ENCODE results near the gene MAGI2. TPM values are rescaled to one million over a fixed set of nuclear protein-coding genes. Genes with fewer than 3 reads are reported as not detected.

The MAGI2 gene
- total RNA-seq, 1 experiment from 2014 or later = 0.52 TPM

DNA sequence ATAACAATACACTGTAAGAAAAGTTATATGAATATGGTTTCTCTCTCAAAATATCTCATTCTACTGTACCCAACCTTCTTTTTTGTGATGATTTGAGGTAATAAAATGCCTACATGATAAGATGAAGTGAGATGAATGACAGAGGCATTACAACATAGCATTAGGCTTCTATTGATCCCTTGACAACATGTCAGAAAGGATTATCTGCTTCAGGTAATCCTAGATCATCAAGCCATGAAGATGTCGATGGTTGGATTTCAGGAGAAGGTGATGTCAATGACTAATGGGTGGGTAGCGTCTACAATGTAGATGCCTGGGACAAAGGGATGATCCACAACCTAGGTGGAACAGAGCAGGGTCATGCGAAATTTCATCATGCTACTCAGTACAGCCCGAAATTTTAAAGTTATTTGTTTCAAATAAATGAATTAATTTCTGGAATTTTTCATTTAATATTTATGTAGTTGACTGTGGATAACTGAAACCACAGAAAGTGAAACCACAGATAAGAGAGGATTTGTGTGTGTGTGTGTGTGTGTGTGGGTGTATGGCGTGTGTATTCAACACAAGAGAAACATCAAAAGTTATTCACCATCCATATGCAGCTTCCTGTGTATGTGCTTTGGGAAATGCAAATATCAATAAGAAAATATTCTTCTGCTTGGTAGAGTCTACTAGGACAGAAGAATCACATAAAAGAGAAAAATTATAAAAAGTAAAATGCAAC, 77.0 kb downstream of the MAGI2 start:
- DNase-seq = no peak
- Mint-ChIP-seq H3K36me3 (ENCODE audit: insufficient read depth, unreplicated experiment) (no peaks in the 10 kb centered on the region), H3K9me3 (ENCODE audit: low read depth, unreplicated experiment) (no peaks in the 10 kb centered on the region), H3K27me3 (ENCODE audit: unreplicated experiment) (no peaks in the 10 kb centered on the region), H3K27ac (ENCODE audit: unreplicated experiment) (no peak overlapping the region), H3K4me1 (ENCODE audit: low read depth, unreplicated experiment) (no peaks in the 10 kb centered on the region), H3K4me3 (ENCODE audit: low read depth, unreplicated experiment) (no peak overlapping the region)
- CTCF ChIA-PET = no interaction called here
- no TSS peak for BruUV-seq (replicated peaks)
- intact Hi-C loops (cut with micrococcal nuclease; ENCODE audit: unreplicated experiment) = no loop called here
- TF ChIP-seq, protein P1, sequence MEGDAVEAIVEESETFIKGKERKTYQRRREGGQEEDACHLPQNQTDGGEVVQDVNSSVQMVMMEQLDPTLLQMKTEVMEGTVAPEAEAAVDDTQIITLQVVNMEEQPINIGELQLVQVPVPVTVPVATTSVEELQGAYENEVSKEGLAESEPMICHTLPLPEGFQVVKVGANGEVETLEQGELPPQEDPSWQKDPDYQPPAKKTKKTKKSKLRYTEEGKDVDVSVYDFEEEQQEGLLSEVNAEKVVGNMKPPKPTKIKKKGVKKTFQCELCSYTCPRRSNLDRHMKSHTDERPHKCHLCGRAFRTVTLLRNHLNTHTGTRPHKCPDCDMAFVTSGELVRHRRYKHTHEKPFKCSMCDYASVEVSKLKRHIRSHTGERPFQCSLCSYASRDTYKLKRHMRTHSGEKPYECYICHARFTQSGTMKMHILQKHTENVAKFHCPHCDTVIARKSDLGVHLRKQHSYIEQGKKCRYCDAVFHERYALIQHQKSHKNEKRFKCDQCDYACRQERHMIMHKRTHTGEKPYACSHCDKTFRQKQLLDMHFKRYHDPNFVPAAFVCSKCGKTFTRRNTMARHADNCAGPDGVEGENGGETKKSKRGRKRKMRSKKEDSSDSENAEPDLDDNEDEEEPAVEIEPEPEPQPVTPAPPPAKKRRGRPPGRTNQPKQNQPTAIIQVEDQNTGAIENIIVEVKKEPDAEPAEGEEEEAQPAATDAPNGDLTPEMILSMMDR (IDR thresholded peaks at IDR 0.05; ENCODE audit: unreplicated experiment) = no peak

DNA sequence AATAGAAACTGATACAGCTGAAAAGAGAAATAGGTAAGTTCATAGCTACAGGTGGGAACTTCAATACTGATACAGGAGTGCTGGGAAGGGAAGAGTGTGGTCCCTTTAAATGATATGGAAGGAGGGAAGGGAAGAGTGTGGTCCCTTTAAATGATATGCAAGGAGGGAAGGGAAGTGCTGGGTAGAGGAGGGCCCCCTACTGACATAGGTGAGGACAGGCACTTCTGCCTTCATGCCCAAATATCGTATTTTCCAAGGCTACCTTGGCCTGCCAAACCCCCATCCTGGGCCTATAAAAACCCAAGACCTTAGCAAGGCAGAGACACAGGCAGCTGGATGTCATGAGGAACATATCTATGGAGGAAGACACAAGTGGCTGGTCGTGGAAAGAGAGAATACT, 92.3 kb downstream of the MAGI2 start:
- no TSS peak for BruUV-seq (replicated peaks)
- Mint-ChIP-seq H3K36me3 (ENCODE audit: insufficient read depth, unreplicated experiment) (no peaks in the 10 kb centered on the region), H3K9me3 (ENCODE audit: low read depth, unreplicated experiment) (no peaks in the 10 kb centered on the region), H3K27me3 (ENCODE audit: unreplicated experiment) (no peaks in the 10 kb centered on the region), H3K27ac (ENCODE audit: unreplicated experiment) (no peak overlapping the region), H3K4me1 (ENCODE audit: low read depth, unreplicated experiment) (no peaks in the 10 kb centered on the region), H3K4me3 (ENCODE audit: low read depth, unreplicated experiment) (no peak overlapping the region)
- DNase-seq = peak; percentile 0
- CTCF ChIA-PET = no interaction called here
- TF ChIP-seq, protein P1 (IDR thresholded peaks at IDR 0.05; ENCODE audit: unreplicated experiment) = no peak
- intact Hi-C loops (cut with micrococcal nuclease; ENCODE audit: unreplicated experiment) = no loop called here

DNA sequence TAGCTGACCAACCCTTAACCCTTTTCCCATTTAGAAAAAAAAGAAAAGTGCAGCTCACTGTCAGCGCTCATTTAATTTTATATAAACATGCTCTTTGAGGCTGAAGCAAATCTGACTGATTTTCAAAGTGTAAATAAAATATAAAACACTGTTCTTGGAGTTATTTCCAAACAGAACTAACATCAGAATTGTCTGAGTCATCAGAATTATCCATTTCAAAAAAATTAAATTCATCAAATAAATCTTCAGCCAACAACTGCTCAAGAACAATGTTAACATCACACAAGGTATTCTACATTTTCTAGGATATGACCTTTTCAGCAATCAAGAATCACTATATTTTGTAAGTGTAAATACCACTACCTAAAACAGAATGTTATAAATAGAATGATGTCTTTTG, 93.6 kb downstream of the MAGI2 start:
- DNase-seq = no peak
- BruUV-seq (replicated peaks) = no TSS peak
- Mint-ChIP-seq H3K27me3 (ENCODE audit: unreplicated experiment) (no peaks in the 10 kb centered on the region), H3K4me1 (ENCODE audit: low read depth, unreplicated experiment) (no peaks in the 10 kb centered on the region), H3K9me3 (ENCODE audit: low read depth, unreplicated experiment) (no peaks in the 10 kb centered on the region), H3K27ac (ENCODE audit: unreplicated experiment) (no peak overlapping the region), H3K36me3 (ENCODE audit: insufficient read depth, unreplicated experiment) (no peaks in the 10 kb centered on the region), H3K4me3 (ENCODE audit: low read depth, unreplicated experiment) (no peak overlapping the region)
- TF ChIP-seq, protein P1 (IDR thresholded peaks at IDR 0.05; ENCODE audit: unreplicated experiment) = no peak
- intact Hi-C loops (cut with micrococcal nuclease; ENCODE audit: unreplicated experiment) = no loop called here
- CTCF ChIA-PET = no interaction called here

DNA sequence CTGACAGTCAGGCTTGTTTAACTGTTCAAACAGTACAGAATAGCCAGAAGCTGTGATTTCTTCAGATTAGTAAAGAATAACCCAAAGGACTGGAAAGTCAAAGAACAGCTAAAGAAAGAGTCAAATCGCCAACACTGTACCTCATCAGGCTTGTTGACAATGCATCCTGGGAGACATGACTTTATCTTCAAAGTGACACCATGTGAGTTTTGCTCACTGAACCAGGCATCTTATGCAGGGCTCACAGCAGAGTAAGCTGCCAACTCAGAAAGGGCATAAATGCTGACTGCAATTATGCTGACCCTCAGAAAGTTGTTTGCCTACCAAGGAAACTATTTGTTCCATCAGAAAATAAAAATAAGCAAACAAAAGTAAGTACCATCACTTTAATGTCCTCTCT, 96.4 kb downstream of the MAGI2 start:
- Mint-ChIP-seq H3K4me3 (ENCODE audit: low read depth, unreplicated experiment) (no peak overlapping the region), H3K27me3 (ENCODE audit: unreplicated experiment) (no peaks in the 10 kb centered on the region), H3K27ac (ENCODE audit: unreplicated experiment) (no peak overlapping the region), H3K4me1 (ENCODE audit: low read depth, unreplicated experiment) (no peaks in the 10 kb centered on the region), H3K9me3 (ENCODE audit: low read depth, unreplicated experiment) (no peaks in the 10 kb centered on the region), H3K36me3 (ENCODE audit: insufficient read depth, unreplicated experiment) (no peaks in the 10 kb centered on the region)
- intact Hi-C loops (cut with micrococcal nuclease; ENCODE audit: unreplicated experiment) = no loop called here
- CTCF ChIA-PET = no interaction called here
- TF ChIP-seq, protein P1 (IDR thresholded peaks at IDR 0.05; ENCODE audit: unreplicated experiment) = no peak
- no peak for DNase-seq
- BruUV-seq (replicated peaks) = no TSS peak
